ENCODE data around the gene OTOF. TPM values are rescaled to one million over a fixed set of nuclear protein-coding genes. Genes with fewer than 3 reads are reported as not detected.

The OTOF gene
- total and polyA plus RNA-seq, 4 donors: 0.03 to 0.09 (median 0.08) TPM; not detected in 1

- no peak for ATAC-seq (ENCODE audit: insufficient read depth, low FRiP score)
- WGBS, 2 donors: 62 to 81% methylated on average over 7 of the region's 7 CpGs
Observed at GRCh38 chr2:26492749-26493515, 15.0 kb upstream of the OTOF start.

GRCh38 chr2:26491563-26492167, 13.7 kb upstream of the OTOF start:
- Histone ChIP-seq H3K4me3 (no peak overlapping the region), H3K9me3 (ENCODE audit: control insufficient read depth in 4 of 4, insufficient read depth in 3 of 4, low read length in 3 of 4) (no peaks in the 10 kb centered on the region), H3K27ac (ENCODE audit: low read depth in 1 of 2, low read length in 1 of 2) (no peak overlapping the region), H3K27me3 (ENCODE audit: control insufficient read depth in 3 of 3, insufficient read depth in 3 of 3, low read length in 2 of 3) (no peaks in the 10 kb centered on the region), H3K36me3 (ENCODE audit: control insufficient read depth in 4 of 4, insufficient read depth in 4 of 4, low read length in 4 of 4) (no peaks in the 10 kb centered on the region), H3K4me1 (ENCODE audit: control insufficient read depth in 5 of 5, insufficient read depth in 5 of 5, low read length in 5 of 5) (no peaks in the 10 kb centered on the region), H3K9ac (ENCODE audit: insufficient read depth in 1 of 2, low read length in 2 of 2) (no peak overlapping the region)
- no peak for TF ChIP-seq CTCF (IDR thresholded peaks at IDR 0.05; ENCODE audit: control extremely low read depth, extremely low read depth)
- ATAC-seq (ENCODE audit: insufficient read depth, low FRiP score) (no peak), DNase-seq (no peak)
- WGBS, 2 donors: 78 to 87% methylated on average over 8 of the region's 8 CpGs

More at GRCh38 chr2:26492749-26493515, 15.0 kb upstream of the OTOF start:
- Histone ChIP-seq H3K4me1 (ENCODE audit: control insufficient read depth in 5 of 5, insufficient read depth in 5 of 5, low read length in 5 of 5) (no peaks in the 10 kb centered on the region), H3K9ac (ENCODE audit: insufficient read depth in 1 of 2, low read length in 2 of 2) (no peak overlapping the region), H3K4me3 (no peak overlapping the region), H3K27ac (ENCODE audit: low read depth in 1 of 2, low read length in 1 of 2) (no peak overlapping the region), H3K27me3 (ENCODE audit: control insufficient read depth in 3 of 3, insufficient read depth in 3 of 3, low read length in 2 of 3) (no peaks in the 10 kb centered on the region), H3K36me3 (ENCODE audit: control insufficient read depth in 4 of 4, insufficient read depth in 4 of 4, low read length in 4 of 4) (no peaks in the 10 kb centered on the region), H3K9me3 (ENCODE audit: control insufficient read depth in 4 of 4, insufficient read depth in 3 of 4, low read length in 3 of 4) (no peaks in the 10 kb centered on the region)
- no peak for TF ChIP-seq CTCF (IDR thresholded peaks at IDR 0.05; ENCODE audit: control extremely low read depth, extremely low read depth)
- DNase-seq: no peak

DNA sequence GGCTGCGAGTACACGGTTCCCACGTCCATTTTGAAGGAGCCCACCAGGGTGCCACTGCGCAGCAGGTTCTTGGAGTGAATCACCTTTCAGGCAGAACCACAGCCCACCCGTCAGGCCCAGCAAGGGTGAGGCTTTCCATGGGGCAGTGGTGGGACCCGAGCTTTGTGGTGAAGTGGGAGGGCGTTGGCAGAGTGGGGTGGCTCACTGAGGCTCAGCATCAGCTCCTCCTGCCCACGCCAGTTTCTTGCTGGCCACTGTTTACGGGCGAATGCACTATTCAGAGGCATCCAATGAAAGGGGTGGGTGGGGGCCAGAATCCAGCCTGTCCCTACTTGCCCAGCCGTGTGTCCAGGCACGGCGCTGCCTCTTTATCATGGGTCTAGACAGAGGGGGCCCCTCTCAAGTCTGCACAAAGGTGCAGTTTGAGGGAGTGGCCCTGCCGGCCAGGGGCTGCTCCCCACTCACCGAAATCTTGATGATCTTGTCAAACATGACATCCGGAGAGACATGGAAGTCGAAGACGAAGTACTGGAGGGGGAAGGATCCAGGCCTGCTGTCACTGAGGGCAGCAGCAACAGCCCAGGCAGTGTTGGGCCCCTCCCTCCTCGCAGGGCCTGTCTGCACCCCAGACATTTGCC, 11.4 kb upstream of the OTOF start:
- no peak for TF ChIP-seq CTCF (IDR thresholded peaks at IDR 0.05; ENCODE audit: control extremely low read depth, extremely low read depth)
- no peak overlapping the region for H3K4me3 ChIP-seq
- no peaks in the 10 kb centered on the region for H3K36me3 ChIP-seq (ENCODE audit: control insufficient read depth in 4 of 4, insufficient read depth in 4 of 4, low read length in 4 of 4)
- no peak overlapping the region for H3K9ac ChIP-seq (ENCODE audit: insufficient read depth in 1 of 2, low read length in 2 of 2)
- no peak for DNase-seq
- no peak overlapping the region for H3K27ac ChIP-seq (ENCODE audit: low read depth in 1 of 2, low read length in 1 of 2)
- H3K27me3 ChIP-seq (ENCODE audit: control insufficient read depth in 3 of 3, insufficient read depth in 3 of 3, low read length in 2 of 3): no peaks in the 10 kb centered on the region
- WGBS, 2 donors: 85 to 93% methylated on average over 19 of the region's 19 CpGs
- H3K9me3 ChIP-seq (ENCODE audit: control insufficient read depth in 4 of 4, insufficient read depth in 3 of 4, low read length in 3 of 4): no peaks in the 10 kb centered on the region
- ATAC-seq (ENCODE audit: insufficient read depth, low FRiP score): no peak
- peaks cover 0 to 3% (median 0%) of the 10 kb centered on the region in 5 donors for H3K4me1 ChIP-seq (ENCODE audit: control insufficient read depth in 5 of 5, insufficient read depth in 5 of 5, low read length in 5 of 5)
